ENCODE results near the gene HDAC7.
"Not testable (repeated sequence)": the region's sequence is repeated elsewhere in the genome, so short reads cannot be mapped to it uniquely, and the experiment has no call there.

The HDAC7 gene

GRCh38 chr12:47828976-47829482 lies 9.3 kb upstream of the HDAC7 start:
- DNase-seq (ENCODE audit: low read depth), result no peak

GRCh38 chr12:47828008-47828975 lies 8.6 kb upstream of the HDAC7 start:
- no peak for DNase-seq (ENCODE audit: low read depth)

GRCh38 chr12:47825173-47825639 lies 5.5 kb upstream of the HDAC7 start:
- DNase-seq (ENCODE audit: low read depth), result no peak

GRCh38 chr12:47824635-47825034 lies 4.9 kb upstream of the HDAC7 start:
- DNase-seq (ENCODE audit: low read depth), result no peak

- no peak for DNase-seq (ENCODE audit: low read depth)
Measured at GRCh38 chr12:47824198-47824597, 4.5 kb upstream of the HDAC7 start.

GRCh38 chr12:47823422-47824086 lies 3.9 kb upstream of the HDAC7 start:
- no peak for DNase-seq (ENCODE audit: low read depth)

GRCh38 chr12:47822863-47823262 lies 3.2 kb upstream of the HDAC7 start:
- DNase-seq (ENCODE audit: low read depth), result no peak

GRCh38 chr12:47822401-47822800 lies 2.7 kb upstream of the HDAC7 start:
- no peak for DNase-seq (ENCODE audit: low read depth)

- DNase-seq (ENCODE audit: low read depth), result no peak
Measured at GRCh38 chr12:47821346-47821706, 1.6 kb upstream of the HDAC7 start.

GRCh38 chr12:47820631-47821345 lies 1.1 kb upstream of the HDAC7 start:
- DNase-seq (ENCODE audit: low read depth), result no peak

- no peak for DNase-seq (ENCODE audit: low read depth)
Measured at GRCh38 chr12:47819138-47819895, 386 bp downstream of the HDAC7 start.

- DNase-seq (ENCODE audit: low read depth), result no peak
Measured at GRCh38 chr12:47818467-47819137, 1.1 kb downstream of the HDAC7 start.

- DNase-seq (ENCODE audit: low read depth), result no peak
Measured at GRCh38 chr12:47818007-47818376, 1.7 kb downstream of the HDAC7 start.

- no peak for DNase-seq (ENCODE audit: low read depth)
Measured at GRCh38 chr12:47817272-47818006, 2.3 kb downstream of the HDAC7 start.

- no peak for DNase-seq (ENCODE audit: low read depth)
Measured at GRCh38 chr12:47816403-47817271, 3.1 kb downstream of the HDAC7 start.

- not testable (repeated sequence) for DNase-seq (ENCODE audit: low read depth)
Measured at GRCh38 chr12:47815447-47815846, 4.3 kb downstream of the HDAC7 start.

- no peak for DNase-seq (ENCODE audit: low read depth)
Measured at GRCh38 chr12:47814539-47815170, 5.0 kb downstream of the HDAC7 start.

- DNase-seq (ENCODE audit: low read depth), result no peak
Measured at GRCh38 chr12:47813511-47814196, 6.0 kb downstream of the HDAC7 start.

Measured in stimulated activated CD8-positive, alpha-beta memory T cell treated with anti-CD3 and anti-CD28 coated beads, Interleukin-4, amount 100 ng/mL, for 24 hours (primary cell).